Hematopoietic multipotent progenitor cell treated with erythropoietin and hydrocortisone succinate and interleukin-3 and kit ligand, for 6 days (in vitro differentiated cells): ENCODE data around the gene IFNL1.
"Not testable (repeated sequence)": the region's sequence is repeated elsewhere in the genome, so short reads cannot be mapped to it uniquely, and the experiment has no call there.

ENCODE experiments used
- DNase-seq: peaks from one replicate; pipeline ENCODE4 v3.0.0-alpha.2; 2015

IFNL1 gene

DNA sequence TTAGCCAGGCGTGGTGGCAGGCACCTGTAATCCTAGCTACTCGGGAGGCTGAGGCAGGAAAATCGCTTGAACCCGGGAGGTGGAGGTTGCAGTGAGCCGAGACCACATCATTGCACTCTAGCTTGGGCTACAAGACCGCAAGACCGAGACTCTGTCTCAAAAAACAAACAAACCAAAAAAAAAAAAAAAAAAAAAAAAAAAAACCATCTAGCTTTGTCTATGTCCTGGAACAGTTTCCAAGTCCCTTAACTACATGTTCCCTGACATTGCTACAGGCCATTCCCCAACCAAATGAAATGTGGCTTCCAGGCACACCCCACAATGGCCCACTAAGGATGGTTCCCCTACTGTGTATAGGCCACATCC, 13.1 kb downstream of the IFNL1 start:
- DNase-seq, result not testable (repeated sequence)

DNA sequence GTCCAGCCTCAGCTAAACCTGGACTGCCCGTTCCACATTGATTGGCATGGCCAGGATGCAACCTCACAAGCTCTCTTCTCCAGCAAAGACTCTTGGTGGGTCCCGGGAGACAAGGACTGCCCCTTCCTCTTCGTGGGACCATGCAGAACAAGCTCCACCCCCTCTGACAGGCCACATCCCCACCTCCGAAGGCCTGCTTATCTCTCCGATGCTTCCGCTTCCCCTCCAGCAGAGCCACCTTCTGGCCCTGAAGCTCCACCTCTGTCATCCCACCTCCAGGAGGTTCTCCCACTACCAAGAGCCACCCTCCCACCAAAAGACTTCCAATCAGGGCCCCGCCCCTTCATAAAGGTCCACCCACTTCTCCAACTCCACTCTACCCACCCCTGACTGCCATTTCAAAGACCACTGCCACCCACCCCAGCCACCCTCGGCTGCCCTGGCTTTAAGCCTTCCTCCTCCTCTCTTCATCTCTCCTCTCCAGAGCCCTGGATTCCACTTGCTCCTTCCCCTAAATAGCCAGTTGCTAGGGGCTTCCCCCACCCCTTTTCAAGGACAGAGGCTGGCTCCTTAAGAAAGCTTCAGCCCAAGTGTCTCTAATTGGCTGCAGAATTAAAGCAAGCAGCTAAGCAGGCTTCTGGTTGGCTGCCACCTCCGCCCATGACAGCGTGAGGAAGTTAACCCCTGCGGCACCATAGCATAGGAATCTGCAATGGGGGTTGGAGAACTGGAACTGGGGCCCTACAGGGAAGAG, 14.5 kb downstream of the IFNL1 start:
- peak; percentile 63 for DNase-seq

DNA sequence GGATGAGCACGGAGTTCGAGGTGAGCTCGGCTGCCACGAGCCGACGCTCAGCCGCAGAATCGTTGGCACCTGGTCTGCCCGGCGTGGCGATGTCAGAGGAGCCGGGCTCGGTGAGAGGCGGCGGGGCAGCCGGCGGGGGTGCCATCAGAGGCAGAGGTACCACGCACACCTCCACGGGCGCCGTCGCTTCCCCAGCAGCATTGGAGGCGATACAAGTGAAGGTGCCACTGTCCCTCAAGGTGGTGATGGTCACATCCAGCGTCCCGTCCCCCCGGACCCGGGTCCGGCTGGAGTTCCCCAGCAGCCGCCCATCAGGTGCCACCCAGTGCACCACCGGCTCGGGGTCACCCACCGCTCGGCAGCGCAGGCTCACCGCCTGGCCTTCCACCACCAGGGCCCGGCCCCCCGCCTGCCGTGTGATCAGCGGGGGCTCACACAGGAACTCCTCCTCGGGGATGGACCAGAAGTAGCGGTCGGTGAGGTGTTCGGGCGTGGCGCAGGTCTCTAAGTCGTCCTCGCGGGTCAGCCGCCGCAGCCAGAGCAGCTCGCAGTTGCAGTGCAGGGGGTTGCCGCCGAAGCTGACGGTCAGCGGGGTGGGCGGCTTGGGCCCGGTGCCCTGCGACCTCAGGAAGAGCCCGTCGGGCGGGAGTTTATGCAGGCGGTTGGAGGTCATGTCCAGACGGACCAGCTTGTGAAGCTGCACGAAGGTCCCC, 18.0 kb downstream of the IFNL1 start:
- DNase-seq, result no peak

DNA sequence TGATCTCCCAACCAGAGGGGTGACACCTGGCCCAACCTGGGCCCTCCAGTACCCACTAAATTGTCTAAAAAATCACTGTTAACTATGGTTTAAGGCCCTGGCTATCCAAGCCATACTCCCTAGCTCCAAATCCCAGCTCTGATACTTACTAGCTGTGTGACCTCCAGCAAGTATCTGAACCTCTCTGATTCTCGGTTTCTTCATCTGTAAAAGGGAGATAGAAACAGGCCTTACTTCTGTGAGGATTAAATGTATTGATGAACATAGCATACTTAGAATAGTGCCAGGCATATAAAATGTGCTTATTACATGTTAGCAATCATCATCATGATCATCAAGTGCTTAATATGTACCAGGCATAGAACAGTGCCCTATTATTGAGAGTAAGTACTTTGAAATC, 19.7 kb downstream of the IFNL1 start:
- no peak for DNase-seq

DNA sequence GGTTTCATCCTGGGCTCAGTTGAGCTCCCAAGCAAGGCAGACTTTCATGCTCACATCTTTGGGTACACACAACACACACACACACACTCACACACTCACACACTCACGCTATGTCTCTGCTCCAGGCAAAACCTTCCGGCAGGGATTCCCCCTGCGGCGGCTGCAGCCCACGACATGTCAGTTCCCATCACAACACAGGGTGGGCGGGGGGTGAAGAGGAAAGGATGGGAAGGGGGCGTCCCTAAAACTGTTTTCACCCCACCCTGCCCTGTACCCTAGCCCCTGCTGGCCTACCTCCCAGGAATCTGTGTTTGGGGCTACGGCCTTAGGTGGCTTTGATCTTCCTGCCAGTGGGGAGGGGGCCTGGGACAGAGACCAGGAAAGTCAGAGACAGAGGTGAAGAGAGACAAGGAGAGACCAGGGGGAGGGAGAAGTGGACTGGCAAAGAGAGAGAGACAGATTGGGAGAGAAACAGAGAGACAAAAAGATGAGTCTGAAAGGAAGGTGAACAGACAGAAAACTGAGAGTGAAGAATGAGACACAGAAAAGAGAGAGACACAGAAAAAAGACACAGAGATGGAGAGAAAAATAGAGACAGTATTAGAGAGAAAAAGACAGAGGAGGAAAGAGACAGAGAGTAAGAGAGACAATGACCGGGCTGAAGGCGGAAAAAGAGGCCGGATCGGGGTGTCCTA, 20.6 kb downstream of the IFNL1 start:
- DNase-seq, result no peak

DNA sequence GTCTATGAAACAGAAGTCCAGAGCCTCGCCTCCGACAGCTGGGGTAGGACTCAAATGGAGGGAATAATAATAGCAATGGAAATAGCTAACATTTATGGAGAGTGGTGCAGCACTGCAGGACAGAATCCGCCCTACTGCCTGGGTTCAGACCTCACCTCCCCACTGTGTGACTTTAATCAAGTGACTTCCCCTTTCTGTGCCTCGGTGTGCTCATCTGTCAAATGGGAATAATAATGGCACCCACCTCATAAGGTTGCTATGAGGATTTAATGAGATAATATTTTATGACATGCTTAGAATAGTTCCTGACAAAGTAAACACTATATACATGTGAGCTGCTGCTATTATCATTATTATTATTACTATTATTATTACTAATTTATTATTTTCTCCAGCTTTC, 21.3 kb downstream of the IFNL1 start:
- DNase-seq, result no peak

DNA sequence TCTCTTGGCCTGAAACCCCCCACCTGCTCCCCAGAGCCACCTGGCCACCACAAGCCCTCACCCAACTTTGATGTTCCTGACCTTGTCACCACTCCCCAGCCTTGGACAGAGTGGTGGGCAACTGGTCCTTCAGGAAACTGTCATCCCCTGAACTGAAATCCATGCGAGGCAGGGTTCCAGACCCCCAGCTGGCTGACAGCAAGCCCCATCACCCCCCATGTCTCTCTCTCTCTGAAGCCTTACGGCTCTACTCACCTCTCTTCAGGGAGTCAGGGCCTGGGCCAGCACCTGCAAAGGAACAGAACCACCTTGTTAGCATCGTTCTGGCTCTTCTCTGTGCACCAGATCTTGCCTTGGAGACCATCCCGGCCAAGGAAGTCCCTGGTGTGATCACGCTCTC, 21.9 kb downstream of the IFNL1 start:
- no peak for DNase-seq

DNA sequence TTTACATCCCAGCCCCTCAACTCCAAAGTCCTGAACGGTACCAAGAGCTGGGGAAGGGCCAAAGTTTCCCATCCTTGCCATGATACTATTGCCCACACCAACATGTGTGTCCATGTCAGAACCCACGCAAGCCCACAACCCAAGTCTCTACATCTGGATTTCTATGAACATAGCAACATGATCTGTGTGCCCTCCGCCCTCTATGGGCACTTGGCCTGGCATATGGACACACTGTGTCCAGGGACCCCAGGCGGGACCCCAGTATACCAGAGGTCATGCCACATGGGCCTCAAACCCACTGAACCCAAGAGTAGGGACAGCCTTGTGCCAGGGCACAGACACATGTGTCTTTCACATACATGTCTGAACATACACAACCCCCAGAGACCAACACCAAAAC, 22.5 kb downstream of the IFNL1 start:
- DNase-seq, result no peak

DNA sequence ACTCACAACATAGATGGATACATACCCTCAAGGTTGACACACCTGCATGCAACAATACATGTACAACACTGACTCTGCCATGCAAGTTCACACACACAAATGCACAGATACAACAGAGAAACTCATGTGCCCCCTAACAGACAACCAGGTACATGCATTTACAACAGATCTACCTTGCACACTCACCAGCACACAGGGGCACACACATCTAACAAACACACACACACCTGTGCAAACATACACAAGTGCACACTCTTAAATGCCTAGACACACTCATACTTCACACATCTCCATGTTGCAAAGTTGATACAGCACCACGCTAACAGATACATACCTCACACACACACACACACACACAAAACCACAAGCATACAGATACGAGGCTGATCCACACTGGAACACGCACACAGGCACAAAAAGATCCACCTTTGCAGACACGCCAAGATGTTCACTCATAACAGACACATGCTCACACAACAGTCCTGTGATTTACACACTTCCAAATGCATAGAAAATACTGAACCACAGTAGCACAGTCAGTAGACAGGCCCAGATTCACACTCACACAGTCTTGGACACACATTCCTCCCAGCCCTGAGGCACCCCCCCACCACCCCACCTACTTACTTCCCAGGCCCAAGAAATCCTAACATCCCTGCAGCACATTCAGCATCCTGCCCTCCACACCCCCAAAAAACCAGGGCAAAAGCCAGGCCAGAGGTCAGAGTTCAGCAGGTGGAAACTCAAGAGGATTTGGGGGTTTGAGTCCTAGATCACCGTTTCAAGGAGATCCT, 23.1 kb downstream of the IFNL1 start:
- DNase-seq, result no peak

DNA sequence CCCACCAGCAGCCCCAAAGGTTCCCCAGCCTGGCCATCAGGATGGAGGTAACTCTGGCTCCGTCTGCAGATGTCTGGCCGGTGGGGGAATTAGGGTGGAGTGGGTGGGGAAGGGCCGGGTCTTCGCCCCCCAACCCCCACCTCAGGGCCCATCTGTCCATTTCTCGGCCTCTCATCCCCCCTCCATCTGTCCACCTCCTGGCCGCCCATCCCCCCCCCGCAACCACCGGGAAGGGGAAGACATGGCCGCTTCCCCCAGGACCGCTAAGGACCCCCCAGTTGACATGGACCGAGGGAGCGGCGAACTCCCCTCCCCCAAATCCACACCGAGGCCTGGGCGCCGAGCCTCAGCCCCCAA, 23.7 kb downstream of the IFNL1 start:
- DNase-seq, result no peak

DNA sequence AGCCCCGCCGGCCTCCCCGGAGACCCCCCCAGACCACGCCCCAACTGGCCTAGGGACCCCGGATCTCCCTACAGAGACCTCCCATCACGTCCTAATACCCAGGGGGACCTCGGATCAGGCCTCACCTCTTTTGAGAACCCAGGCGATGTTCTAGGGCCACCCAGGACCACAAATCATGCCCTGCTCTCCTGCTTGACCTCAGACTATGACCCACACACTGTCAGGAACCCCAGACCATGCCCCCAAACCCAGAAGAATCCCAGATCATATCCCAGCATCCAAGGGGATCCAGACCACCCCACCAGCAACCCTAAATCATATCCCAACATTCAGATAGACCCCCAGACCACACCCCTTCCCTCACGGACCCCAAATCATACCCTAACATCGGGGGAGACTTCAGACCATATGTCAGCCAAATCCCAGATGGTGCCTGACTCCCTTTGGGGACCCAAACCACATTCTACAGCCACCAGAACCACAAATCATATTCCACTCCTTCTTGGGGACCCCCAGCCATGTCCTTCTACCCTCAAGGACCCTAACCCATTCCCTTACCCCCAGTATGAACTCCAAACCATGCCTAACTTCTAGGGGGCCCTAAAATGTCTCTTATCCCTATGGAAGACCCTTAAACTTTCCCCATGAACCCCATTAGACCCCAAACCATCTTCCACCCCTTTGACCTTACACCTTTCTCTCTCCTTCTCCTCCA, 25.1 kb downstream of the IFNL1 start:
- peak; percentile 7 for DNase-seq

DNA sequence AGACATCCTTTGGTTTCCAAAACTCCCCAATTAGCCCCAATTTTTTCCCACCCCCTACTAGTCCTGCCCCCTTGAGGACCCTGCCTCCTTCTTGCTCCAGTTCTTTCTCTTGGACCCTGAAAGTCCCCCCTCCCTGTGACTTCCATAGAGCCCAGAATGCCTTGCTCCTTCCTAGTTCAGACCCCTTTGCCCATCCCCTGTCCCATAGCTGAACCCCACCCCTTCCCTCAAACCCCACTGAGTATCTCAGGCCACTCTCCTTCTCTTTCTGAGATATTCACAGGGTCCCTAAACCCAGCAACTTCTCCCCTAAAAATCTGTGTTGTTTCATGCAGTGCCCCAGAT, 25.6 kb downstream of the IFNL1 start:
- DNase-seq, result no peak

DNA sequence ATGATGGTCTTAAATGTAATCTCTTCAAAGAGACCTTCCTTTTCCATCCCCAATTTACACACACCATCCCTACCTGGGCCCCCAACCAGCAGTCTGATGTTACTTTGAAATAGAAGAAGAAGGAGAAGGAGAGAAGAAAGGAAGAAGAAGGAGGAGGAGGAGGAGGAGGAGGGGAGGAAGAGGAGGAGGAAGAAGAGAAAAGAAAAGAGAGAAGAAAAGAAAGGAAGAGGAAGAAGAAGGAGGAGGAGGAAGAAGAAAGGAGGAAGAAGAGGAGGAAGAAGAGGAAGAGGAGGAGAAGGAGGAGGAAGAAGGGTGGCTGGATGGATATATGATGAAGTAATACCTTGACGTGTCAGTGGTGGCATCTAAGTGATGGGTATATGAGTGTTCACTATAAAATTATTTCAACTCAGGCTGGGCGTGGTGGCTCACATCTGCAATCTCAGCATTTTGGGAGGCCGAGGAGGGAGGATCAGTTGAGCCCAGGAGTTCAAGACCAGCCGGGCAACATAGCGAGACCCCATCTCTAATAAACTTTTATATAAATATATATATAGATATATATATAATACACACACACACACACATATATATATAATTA, 28.1 kb downstream of the IFNL1 start:
- no peak for DNase-seq

DNA sequence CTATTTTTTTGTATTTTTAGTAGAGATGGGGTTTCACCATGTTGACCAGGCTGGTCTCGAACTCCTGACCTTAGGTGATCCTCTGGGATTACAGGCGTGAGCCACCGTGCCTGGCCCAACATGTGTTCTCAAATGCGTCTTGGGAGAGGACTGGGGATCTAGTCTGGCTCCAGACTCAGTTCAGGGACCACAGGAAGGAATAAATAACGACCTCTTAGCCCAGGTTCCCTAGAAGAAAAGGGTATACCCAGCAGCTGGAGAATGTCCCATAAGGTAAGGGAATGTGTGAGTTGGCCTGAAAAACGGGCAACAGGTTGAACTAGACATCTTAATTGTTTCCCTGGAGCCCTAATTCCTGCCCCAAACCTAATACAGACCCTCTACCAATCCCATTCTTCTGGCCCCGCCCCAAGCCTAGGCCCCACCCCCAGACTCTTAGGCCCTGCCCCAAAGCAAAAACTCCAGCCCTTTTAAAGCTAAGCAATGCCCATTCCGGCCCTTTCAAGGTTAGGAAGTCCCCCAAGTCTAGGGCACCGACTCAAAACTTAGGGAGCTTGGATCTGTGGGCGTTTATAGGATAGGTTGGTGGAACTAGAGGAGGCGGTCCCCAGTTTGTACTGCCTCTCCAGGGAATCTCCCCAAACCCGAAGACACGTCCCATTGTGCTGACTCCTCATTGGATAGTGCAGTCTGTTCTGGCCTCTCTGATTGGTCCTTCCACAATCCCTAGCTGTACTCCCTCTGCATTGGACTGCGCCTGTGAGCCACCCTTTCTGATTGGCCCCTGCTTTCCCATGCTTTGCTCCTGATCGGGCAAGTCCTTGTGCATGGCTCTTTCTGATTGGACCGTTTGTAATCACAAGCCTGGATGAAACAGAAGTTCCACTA, 29.8 kb downstream of the IFNL1 start:
- no peak for DNase-seq

DNA sequence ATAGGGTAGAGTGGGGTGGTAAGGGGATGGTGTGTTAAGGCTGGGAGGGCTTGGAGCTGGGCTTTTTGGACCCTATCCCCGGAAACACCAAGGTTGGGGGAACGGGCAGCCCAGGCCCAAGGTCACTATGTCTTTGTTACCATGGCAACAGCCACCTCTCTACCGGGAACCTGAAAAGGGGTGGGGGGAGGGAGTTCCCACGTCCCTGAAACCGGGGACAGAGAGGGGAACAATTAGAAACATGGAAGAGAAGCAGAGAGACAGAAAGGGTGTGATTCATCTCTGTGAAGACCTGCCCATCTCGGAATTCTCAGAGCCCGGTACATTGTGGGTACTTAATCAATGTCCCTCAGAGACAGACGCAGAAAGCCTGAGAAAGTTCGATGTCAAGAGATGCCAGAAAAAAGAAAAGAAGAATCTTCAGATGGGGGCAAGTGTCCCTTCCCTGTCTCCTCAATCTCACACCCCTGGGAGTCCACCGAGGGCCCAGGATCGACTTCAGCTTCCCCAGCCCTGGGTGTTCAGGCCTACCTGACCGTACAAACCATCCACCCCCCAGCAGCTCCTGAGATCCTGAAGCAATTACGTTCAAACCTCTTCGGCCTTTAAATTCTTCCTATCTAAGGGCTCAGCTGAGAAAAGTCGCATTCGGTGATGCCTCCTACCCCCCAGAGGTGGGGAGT, 31.3 kb downstream of the IFNL1 start:
- DNase-seq, result no peak

DNA sequence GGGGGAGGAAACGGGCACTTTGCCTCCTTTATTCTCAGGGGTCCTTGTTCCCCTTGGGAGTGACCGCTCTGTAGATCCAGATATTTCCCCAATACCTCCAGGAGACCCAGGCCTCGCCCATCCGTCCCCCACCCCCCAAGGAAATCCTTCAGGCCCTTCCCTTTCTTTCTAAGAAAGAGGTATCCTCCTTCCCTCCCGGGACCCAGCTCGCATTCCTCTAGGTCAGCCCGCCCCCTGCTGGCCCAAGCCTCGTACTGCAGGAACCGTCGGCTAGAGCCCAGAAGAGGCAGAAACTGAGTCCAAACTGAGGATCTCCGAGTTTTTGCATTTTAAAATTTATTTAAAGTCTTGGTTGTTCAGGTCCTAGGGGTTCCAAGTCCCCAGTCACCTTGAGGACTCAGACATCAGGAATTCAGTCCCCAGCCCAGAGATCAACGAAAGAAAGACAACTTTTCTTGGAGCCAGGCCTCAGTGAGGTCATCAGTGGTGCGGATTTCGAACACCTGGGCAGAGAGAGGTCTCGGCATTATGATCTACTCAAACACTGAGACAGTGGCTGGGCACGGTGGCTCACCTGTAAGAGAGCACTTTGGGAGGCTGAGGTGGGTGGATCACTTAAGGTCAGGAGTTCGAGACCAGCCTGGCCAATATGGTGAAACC, 32.0 kb downstream of the IFNL1 start:
- peak; percentile 87 for DNase-seq

DNA sequence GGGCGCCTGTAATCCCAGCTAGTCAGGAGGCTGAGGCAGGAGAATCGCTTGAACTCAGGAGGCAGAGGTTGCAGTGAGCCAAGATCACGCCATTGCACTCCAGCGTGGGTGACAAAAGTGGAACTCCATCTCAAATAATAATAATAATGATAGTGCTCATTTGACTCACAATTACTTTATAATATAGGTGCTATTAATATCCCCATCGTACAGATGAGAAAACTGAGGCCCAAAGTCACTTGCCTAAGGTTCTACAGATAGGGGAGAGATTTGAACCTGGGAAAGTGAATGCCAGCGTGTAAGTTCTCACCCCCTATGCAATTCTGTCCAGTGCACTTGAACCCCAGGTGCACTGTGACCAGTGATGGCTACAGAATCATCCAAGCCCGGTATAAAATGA, 33.7 kb downstream of the IFNL1 start:
- no peak for DNase-seq

DNA sequence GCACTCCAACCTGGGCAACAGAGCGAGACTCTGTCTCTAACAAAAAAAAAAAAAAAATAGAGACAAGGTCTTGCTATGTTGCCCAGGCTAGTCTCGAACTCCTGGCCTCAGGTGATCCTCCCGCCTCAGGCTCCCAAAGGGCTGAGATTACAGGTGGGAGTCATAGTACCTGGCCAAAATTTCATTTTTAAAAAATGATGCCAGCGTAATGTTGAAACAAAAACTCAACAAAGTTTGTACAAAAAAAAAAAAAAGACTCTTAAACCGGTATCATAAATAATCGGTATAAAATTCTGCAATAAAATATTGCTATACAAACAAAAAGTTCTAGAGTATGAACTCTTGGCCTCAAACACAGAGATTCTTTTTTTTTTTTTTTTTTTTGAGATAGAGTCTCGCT, 36.1 kb downstream of the IFNL1 start:
- DNase-seq, result no peak

DNA sequence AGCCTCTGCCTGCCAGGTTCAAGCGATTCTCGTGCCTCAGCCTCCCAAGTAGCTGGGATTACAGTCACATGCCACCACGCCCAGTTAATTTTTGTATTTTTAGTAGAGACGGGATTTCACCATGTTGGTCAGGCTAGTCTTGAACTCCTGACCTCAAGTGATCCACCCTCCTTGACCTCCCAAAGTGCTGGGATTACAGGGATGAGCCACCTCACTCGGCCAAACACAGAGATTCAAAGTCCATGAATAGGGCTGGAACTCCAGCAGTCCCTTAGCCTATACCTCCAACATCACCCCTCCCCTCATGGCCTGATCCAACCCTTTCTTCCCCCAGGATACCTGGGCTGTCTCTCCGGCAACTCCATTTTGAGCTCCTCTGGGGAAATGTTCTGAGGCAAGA, 36.5 kb downstream of the IFNL1 start:
- DNase-seq, result not testable (repeated sequence)

DNA sequence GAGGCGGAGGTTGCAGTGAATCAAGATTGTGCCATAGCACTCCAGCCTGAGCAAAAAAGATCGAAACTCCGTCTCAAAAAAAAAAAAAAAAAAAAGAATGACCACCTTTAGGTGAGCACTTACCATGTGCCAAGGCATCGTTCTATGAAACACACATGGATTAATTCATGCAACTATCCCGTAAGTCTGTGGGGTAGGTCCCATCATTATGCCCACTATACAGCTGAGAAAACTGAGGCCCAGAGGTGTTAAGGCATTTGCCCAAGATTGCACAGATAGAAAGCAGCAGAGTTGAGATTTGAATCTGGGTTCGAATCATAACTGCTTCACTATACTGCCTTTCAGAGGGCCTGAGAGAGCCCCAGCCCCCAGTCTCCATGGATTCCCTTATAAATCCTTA, 37.3 kb downstream of the IFNL1 start:
- no peak for DNase-seq
